ENCODE data around the gene TWF1. TPM values are rescaled to one million over a fixed set of nuclear protein-coding genes. Genes with fewer than 3 reads are reported as not detected.

The TWF1 gene
- total and polyA plus RNA-seq, 8 donors: 26.3 to 51.3 (median 34.8) TPM

- FAIRE-seq (no peak), DNase-seq (no peak), ATAC-seq (no peak)
- intact Hi-C loops (cut with DNase I): no loop called here
- H3K4me3 ChIP-seq: no peak overlapping the region
- TF ChIP-seq CTCF (IDR thresholded peaks at IDR 0.05): no peak
- peaks cover 0 to 6% (median 0%) of the 10 kb centered on the region in 3 donors for H3K36me3 ChIP-seq
- H3K27ac ChIP-seq: no peak overlapping the region
- no peaks in the 10 kb centered on the region for H3K4me1 ChIP-seq
- H3K9me3 ChIP-seq: no peaks in the 10 kb centered on the region
- H3K27me3 ChIP-seq: no peaks in the 10 kb centered on the region
These were observed 61.3 kb downstream of the TWF1 start for GRCh38 chr12:43744826-43745225.

Other genes with a start within 250 kb of the TWF1 start
- 10 to 100 TPM in 1 of 6 donors, 1 to 10 TPM in 5; 5.2 to 10.9 (median 6.3) TPM for gene PUS7L, start 47.5 kb downstream of the TWF1 start, total RNA-seq
- gene PUS7L, start 47.5 kb downstream of the TWF1 start, polyA plus RNA-seq: 1 to 10 TPM; 1.1 to 1.8 TPM
- gene IRAK4, start 47.4 kb downstream of the TWF1 start, total RNA-seq: 10 to 100 TPM in 5 of 6 donors, 1 to 10 TPM in 1; 9.9 to 17.8 (median 13.7) TPM
- gene IRAK4, start 47.4 kb downstream of the TWF1 start, polyA plus RNA-seq: 10 to 100 TPM; 13.5 to 23.6 TPM
- gene TMEM117, start 29.8 kb upstream of the TWF1 start, total RNA-seq: 1 to 10 TPM; 3.1 to 6.1 (median 4.0) TPM
- 1 to 10 TPM; 1.8 to 4.4 TPM for gene TMEM117, start 29.8 kb upstream of the TWF1 start, polyA plus RNA-seq

Data from pancreas (tissue), 10 donors.